AG09319 (cell line): ENCODE data around the gene ETFA.

Experiments used
- DNase-seq: peaks from one replicate; pipeline ENCODE4 v3.0.0-alpha.2; 2010; ENCODE audit warnings: low read depth; ENCODE audit errors: extremely low read depth
- TF ChIP-seq, protein P1 (sequence below): IDR thresholded peaks from 2 replicates; pipeline ENCODE4 v1.5.1; 2011; ENCODE audit warnings: low read depth, mild to moderate bottlenecking, inconsistent platforms, low read length, moderate library complexity

Gene ETFA

DNA sequence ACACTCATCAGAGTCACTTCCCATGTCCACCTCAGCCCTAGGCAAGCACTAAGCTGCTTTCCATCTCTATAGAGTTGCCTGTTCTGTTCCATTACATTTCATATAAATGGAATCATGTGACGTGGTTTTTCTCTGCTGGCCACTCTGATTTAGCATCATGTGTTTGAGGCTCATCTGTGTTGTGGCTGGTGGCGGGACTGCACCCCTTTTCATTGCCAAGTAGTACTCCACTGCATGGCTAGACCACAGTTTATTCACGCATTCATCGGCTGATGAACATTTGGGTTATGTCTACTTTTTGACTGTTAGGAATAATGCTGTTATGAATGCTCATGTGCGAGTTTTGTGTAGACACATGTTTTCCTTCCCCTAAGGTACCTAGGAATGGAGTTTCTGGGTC lies 136.6 kb downstream of the ETFA start:
- TF ChIP-seq, protein P1, sequence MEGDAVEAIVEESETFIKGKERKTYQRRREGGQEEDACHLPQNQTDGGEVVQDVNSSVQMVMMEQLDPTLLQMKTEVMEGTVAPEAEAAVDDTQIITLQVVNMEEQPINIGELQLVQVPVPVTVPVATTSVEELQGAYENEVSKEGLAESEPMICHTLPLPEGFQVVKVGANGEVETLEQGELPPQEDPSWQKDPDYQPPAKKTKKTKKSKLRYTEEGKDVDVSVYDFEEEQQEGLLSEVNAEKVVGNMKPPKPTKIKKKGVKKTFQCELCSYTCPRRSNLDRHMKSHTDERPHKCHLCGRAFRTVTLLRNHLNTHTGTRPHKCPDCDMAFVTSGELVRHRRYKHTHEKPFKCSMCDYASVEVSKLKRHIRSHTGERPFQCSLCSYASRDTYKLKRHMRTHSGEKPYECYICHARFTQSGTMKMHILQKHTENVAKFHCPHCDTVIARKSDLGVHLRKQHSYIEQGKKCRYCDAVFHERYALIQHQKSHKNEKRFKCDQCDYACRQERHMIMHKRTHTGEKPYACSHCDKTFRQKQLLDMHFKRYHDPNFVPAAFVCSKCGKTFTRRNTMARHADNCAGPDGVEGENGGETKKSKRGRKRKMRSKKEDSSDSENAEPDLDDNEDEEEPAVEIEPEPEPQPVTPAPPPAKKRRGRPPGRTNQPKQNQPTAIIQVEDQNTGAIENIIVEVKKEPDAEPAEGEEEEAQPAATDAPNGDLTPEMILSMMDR, result no peak
- DNase-seq, result no peak

GRCh38 chr15:76173317-76173834 lies 137.9 kb downstream of the ETFA start:
- TF ChIP-seq, protein P1, result no peak
- no peak for DNase-seq

- no peak for DNase-seq
These were observed 138.5 kb downstream of the ETFA start for GRCh38 chr15:76172782-76173181.

GRCh38 chr15:76169911-76170800 lies 141.1 kb downstream of the ETFA start:
- TF ChIP-seq, protein P1, result no peak
- no peak for DNase-seq

More at GRCh38 chr15:76172782-76173181, 138.5 kb downstream of the ETFA start:
- TF ChIP-seq, protein P1, result no peak

GRCh38 chr15:76169018-76169417 lies 142.3 kb downstream of the ETFA start:
- TF ChIP-seq, protein P1, result no peak
- DNase-seq, result no peak

DNA sequence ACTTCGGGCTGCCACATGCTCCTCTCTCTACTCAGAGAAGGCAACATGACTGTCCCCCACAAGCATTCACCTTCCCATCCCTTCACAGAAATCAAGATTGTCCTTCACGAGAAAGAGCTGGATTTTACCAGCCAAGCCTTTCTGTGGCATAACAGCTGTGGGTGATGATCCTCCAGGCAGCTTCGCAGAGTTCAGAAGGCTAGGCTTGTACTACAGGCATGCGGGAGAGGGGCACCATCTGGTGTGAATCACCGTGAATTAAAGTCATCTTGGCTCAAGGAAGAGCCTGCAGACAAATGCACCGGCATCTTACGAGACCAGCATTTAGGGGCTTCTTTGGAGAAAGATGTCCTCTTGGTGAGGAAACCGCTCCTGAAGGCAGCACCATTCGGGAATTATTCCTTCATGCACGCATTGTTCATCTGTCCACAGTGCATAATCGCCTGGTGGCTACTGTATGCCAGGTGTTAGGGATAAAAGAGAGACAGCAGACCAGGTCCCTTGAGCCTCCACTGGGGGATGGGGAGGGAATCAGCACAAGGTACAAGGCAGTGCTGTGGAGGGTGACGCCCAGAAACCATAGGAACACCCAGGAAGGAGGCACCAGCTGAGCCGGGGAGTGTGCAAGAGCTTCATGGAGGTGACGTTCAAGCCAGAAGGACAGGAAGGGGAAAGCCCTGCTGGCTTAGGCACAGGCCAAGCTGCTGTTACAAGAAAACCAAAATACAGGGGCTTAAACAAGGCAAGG lies 142.9 kb downstream of the ETFA start:
- DNase-seq, result no peak
- TF ChIP-seq, protein P1, result no peak

DNA sequence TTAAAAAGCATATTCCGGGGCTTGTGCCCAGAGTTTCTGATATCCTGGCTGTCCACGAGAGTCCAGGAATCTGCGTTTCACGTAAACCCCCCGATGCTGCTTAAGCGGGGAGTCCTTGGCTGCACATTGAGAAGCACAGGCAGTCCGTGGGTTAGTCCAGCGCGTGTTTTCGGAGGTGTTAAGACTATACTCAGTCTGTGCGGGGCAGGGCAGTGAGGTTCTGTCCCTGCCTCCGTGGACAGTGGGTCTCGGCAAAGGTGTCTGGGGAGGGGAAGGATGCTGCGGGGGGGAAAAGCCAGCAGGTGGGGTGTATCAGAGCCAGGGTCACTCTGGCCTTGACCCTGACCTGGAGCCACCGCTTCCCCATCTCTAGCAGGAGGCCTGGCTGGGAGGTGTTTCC lies 145.3 kb downstream of the ETFA start:
- TF ChIP-seq, protein P1, result no peak

More for the DNA sequence above, 145.3 kb downstream of the ETFA start:
- no peak for DNase-seq
